GM18951 (cell line): ENCODE measurements around the gene TECPR1.

Source experiments
- POLR2A ChIP-seq: IDR thresholded peaks from 4 replicates; pipeline ENCODE4 v1.6.1; 2011; ENCODE audit warnings: mild to moderate bottlenecking; ENCODE audit not compliant: insufficient read length, insufficient read depth; ENCODE audit errors: extremely low read depth
- in situ Hi-C: fragments of 300-500 bp; cut with MboI; formaldehyde crosslinking; loops from one replicate; pipeline ENCODE4 v1.12.0; 2022; ENCODE audit warnings: low sequenced_read_pairs, mixed read lengths, inconsistent platforms; ENCODE audit not compliant: unreplicated experiment

TECPR1 gene

GRCh38 chr7:98251231-98251600 lies 816 bp downstream of the TECPR1 start:
- no peak for TF ChIP-seq POLR2A
- in situ Hi-C loops: no loop called here

GRCh38 chr7:98250789-98251188 lies 1.2 kb downstream of the TECPR1 start:
- TF ChIP-seq POLR2A: no peak
- in situ Hi-C loops: no loop called here

GRCh38 chr7:98249106-98249505 lies 2.9 kb downstream of the TECPR1 start:
- in situ Hi-C loops: no loop called here
- no peak for TF ChIP-seq POLR2A

- in situ Hi-C loops: no loop called here
- TF ChIP-seq POLR2A: no peak
Observed at GRCh38 chr7:98248156-98248555, 3.9 kb downstream of the TECPR1 start.

- no peak for TF ChIP-seq POLR2A
- in situ Hi-C loops: no loop called here
Observed at GRCh38 chr7:98244871-98245270, 7.2 kb downstream of the TECPR1 start.

- in situ Hi-C loops: no loop called here
Observed at GRCh38 chr7:98242934-98243333, 9.1 kb downstream of the TECPR1 start.

GRCh38 chr7:98242342-98242741 lies 9.7 kb downstream of the TECPR1 start:
- TF ChIP-seq POLR2A: no peak
- in situ Hi-C loops: no loop called here

More at GRCh38 chr7:98242934-98243333, 9.1 kb downstream of the TECPR1 start:
- TF ChIP-seq POLR2A: no peak

GRCh38 chr7:98241674-98242241 lies 10.3 kb downstream of the TECPR1 start:
- TF ChIP-seq POLR2A: no peak
- in situ Hi-C loops: no loop called here

GRCh38 chr7:98240961-98241673 lies 10.9 kb downstream of the TECPR1 start:
- TF ChIP-seq POLR2A: no peak
- in situ Hi-C loops: no loop called here

- no peak for TF ChIP-seq POLR2A
- in situ Hi-C loops: no loop called here
Observed at GRCh38 chr7:98238976-98239375, 13.1 kb downstream of the TECPR1 start.

GRCh38 chr7:98238076-98238475 lies 14.0 kb downstream of the TECPR1 start:
- in situ Hi-C loops: no loop called here
- TF ChIP-seq POLR2A: no peak

- in situ Hi-C loops: no loop called here
Observed at GRCh38 chr7:98236355-98237185, 15.5 kb downstream of the TECPR1 start.

GRCh38 chr7:98235901-98236300 lies 16.1 kb downstream of the TECPR1 start:
- TF ChIP-seq POLR2A: no peak
- in situ Hi-C loops: no loop called here

More at GRCh38 chr7:98236355-98237185, 15.5 kb downstream of the TECPR1 start:
- no peak for TF ChIP-seq POLR2A
